Measurements from ENCODE around the gene GRAPL.
A peak's percentile ranks its signal among the peaks of the same experiment; 100 is the strongest.
"Not testable (repeated sequence)": the region's sequence is repeated elsewhere in the genome, so short reads cannot be mapped to it uniquely, and the experiment has no call there.

Gene GRAPL

DNA sequence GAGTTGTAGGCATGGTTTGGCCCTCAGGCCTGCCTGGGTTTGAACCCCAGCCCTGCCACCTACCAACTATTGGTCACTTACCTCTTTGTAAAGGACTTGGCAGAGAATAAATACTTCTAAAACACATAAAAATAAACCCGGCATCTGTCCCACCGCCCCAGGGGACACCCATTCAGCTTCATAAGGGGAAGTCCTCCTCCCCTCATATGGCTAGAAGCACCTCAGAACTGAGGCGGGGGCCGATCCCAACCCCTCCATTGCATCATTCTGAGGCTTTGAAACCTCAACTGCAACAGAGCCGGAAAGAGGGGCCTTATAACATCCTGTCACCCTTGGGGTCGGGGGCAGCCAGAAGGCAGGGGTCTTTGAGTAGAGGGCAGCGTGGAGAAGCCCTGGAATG, 2.1 kb upstream of the GRAPL start:
- H3K27ac ChIP-seq; H3K36me3 ChIP-seq; DNase-seq; H3K4me3 ChIP-seq (ENCODE audit: low read depth, low read length); H3K27me3 ChIP-seq (ENCODE audit: insufficient read depth, low read depth, severe bottlenecking); H3K9me3 ChIP-seq (ENCODE audit: severe bottlenecking): not testable (repeated sequence)

DNA sequence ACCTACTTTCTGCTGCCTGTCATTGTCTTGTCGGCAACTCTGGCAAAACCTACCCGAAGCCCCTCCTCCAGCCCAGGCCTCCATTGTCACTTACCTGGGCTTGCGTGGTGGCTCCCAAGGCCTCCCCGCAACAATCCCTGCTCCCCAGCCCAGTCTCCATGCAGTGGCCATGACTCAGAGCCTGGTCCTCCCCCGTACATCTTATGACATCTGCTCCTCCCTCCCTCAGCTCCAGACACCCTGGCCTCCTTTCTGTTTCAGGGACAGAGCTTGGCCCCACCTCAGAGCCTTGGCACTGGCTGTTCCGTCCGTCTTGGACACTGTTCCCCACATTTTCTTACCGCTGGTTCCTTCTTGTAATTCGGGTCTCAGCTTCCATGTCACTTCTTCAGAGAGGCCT, 2.1 kb downstream of the GRAPL start:
- not testable (repeated sequence) for H3K4me3 ChIP-seq (ENCODE audit: low read depth, low read length); H3K36me3 ChIP-seq; H3K27me3 ChIP-seq (ENCODE audit: insufficient read depth, low read depth, severe bottlenecking); H3K9me3 ChIP-seq (ENCODE audit: severe bottlenecking); H3K27ac ChIP-seq; DNase-seq

DNA sequence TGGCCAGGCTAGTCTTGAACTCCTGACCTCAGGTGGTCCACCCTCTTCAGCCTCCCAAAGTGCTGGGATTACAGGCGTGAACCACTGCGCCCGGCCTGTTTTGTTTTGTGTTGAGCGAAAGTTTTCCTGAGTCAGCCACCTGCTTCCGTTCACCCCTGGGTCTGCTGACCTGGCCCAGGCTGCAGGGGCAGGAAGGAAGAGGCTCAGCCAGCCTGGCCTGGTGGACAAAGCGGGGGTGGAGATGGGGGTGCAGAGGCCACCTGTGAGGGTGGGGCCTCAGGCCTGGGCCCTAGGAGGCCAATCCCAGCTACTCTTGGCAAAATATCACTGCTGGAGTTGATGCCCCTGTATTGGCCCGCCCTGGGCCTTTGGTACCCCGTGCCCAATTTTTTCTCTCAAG, 3.7 kb downstream of the GRAPL start:
- H3K9me3 ChIP-seq (ENCODE audit: severe bottlenecking); H3K4me3 ChIP-seq (ENCODE audit: low read depth, low read length); H3K27ac ChIP-seq; H3K27me3 ChIP-seq (ENCODE audit: insufficient read depth, low read depth, severe bottlenecking); H3K36me3 ChIP-seq; DNase-seq: not testable (repeated sequence)

DNA sequence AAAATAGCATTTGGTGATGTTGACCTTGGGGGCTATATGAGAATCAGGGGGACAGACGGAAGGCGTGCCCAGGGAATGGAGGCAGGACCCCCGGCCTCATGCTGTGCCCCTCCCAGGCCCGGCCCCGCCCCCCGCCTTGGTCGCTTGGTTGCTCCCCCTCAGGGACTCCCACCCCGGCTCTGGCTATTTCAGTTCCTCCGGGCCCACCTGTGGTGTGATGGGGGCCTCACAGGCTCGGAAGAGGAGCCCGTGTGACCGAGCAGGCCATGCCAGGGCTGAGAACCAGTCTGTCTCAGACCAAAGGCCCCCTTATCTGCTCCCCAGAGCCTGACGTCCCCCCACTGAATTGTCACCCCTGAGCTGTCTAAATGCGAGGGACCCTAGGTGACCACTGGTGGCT, 4.4 kb downstream of the GRAPL start:
- not testable (repeated sequence) for H3K27me3 ChIP-seq (ENCODE audit: insufficient read depth, low read depth, severe bottlenecking); H3K4me3 ChIP-seq (ENCODE audit: low read depth, low read length); DNase-seq; H3K27ac ChIP-seq; H3K9me3 ChIP-seq (ENCODE audit: severe bottlenecking); H3K36me3 ChIP-seq

DNA sequence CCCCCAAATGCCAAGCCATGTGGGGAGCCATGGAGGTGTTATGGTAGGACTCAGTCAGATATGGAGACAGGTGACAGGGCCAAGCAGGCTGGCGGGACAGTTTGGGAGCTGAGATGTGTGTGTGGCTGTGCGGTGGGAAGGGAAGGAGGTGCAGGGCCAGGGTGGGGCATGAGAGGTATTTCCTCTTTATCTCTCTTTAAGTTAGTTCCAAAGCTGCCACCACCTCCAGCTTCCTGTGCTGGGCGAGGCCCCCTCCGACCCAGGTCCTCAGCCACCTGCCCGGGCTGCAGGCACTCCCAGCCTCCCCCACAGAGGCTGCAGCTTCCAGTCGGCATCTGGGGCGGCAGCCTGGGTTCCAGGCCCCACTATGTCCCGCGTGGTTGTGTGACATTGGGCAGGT, 6.4 kb downstream of the GRAPL start:
- H3K27me3 ChIP-seq (ENCODE audit: insufficient read depth, low read depth, severe bottlenecking); H3K4me3 ChIP-seq (ENCODE audit: low read depth, low read length); H3K27ac ChIP-seq; DNase-seq; H3K9me3 ChIP-seq (ENCODE audit: severe bottlenecking); H3K36me3 ChIP-seq: not testable (repeated sequence)

DNA sequence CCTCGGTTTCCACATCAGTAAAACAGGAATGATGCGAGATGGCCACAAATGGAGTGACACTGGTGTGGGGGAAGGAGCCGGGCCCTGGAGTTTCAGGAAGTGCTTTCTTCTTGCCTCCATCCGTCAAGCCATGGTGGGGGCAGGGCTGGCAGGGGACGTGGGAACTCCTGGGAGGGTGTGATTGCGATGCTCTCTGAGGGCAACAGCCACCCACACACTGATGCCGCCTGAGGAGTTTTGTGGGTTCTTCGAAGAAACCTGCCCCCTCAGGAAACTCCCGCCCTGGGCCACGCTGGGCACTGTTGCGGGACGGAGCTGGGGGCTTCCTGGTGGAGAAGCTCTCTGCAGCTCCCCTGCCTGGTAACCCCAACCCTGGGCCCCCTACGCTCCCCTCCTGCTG, 8.0 kb downstream of the GRAPL start:
- not testable (repeated sequence) for H3K4me3 ChIP-seq (ENCODE audit: low read depth, low read length); H3K9me3 ChIP-seq (ENCODE audit: severe bottlenecking); H3K36me3 ChIP-seq; DNase-seq; H3K27ac ChIP-seq; H3K27me3 ChIP-seq (ENCODE audit: insufficient read depth, low read depth, severe bottlenecking)

DNA sequence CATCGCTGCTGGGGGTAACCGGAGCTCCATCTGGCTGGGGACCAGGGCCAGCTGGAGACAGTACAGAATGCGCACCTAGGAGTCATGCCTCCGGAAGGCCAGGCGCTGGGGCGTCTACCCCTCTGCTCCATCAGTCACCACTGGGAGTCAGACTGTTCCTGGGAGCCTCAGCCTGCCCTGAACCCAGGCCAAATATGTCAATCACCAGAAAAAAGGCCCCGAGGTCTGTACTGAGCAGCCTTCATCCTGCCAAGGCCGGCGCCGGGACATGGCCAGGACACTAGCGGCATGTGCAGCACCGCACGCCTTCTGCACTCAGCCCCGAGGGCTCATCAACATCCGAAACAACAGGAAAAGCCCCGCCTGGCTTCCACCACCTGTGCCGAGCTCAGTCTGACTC, 8.7 kb downstream of the GRAPL start:
- not testable (repeated sequence) for H3K27me3 ChIP-seq (ENCODE audit: insufficient read depth, low read depth, severe bottlenecking); H3K9me3 ChIP-seq (ENCODE audit: severe bottlenecking); DNase-seq; H3K4me3 ChIP-seq (ENCODE audit: low read depth, low read length); H3K36me3 ChIP-seq; H3K27ac ChIP-seq

DNA sequence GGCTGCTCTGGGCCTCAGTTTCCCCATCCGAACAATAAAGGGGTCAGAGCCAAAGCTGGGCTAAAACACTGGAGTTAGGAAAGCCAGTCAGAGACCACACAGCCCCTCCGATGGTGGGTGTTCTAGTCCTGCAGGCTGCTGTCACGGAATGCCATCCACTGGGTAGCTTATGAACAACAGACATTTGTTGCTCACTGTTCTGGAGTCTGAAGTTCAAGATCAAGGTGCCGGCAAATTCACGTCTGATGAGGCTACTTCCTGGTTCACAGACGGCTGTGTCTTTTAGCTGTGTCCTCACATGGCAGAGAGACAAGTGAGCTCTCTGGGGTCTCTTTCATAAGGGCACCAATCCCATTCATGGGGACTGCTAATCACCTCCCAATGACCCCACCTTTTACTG, 9.2 kb downstream of the GRAPL start:
- not testable (repeated sequence) for DNase-seq; H3K4me3 ChIP-seq (ENCODE audit: low read depth, low read length); H3K27me3 ChIP-seq (ENCODE audit: insufficient read depth, low read depth, severe bottlenecking); H3K36me3 ChIP-seq; H3K9me3 ChIP-seq (ENCODE audit: severe bottlenecking); H3K27ac ChIP-seq

DNA sequence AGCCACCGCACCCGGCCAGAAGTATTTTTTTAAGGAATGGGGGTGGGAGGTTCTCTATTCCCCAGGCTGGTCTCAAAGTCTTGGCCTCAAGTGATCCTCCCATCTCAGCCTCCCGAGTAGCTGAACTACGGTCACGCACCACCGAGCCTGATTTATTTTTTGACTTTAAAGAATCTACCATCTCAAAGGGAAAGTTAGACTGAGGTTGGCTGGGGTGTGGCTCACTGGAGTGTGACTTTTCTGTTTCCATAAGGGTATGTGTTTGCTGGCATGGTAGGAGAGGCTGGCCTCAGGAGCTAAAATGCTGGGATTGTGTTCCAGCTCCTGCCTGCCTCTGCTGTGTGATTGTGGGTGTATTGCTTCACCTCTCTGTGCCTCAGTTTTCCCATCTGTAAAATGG, 10.6 kb downstream of the GRAPL start:
- not testable (repeated sequence) for H3K4me3 ChIP-seq (ENCODE audit: low read depth, low read length); H3K27me3 ChIP-seq (ENCODE audit: insufficient read depth, low read depth, severe bottlenecking); H3K36me3 ChIP-seq; H3K9me3 ChIP-seq (ENCODE audit: severe bottlenecking); H3K27ac ChIP-seq; DNase-seq

DNA sequence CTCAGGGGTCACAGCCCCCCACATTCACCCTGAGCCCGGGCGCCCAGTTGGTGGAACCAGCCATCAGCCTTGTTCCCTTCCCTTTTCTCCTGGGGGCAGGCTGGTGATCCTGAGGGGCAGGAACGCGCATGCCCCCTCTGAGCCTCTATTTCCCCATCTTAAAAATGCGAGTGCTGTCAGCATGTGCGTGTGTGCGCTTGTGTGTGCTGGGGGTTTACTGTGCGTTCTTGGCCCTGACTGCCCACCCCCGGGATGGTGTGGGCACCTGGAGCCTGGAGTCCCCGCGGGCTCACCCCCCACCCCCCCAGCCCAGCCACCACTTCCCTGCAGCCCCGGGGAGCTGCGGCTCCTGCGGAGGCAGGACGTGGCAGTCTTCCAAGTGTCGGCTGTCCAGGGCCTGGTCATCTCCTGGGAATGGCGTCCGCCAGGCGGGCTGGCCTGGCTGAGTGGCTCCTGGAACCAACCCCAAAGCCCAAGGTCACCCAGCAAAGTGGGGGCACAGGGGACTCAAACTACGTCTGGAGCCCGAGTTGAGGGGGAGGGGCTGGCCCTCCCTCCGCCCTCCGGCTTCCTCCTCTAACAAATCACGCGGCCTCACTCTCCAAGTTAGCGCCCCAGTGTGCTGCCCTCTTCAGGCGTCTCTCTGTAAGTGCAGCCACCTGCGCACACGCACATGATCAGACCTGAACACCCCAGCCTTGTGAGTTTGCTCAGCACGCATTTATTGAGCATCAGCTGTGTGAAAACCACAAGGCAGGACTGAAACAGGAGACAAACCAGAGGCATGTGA, 14.2 kb downstream of the GRAPL start:
- not testable (repeated sequence) for DNase-seq; H3K4me3 ChIP-seq (ENCODE audit: low read depth, low read length); H3K27me3 ChIP-seq (ENCODE audit: insufficient read depth, low read depth, severe bottlenecking); H3K9me3 ChIP-seq (ENCODE audit: severe bottlenecking); H3K36me3 ChIP-seq; H3K27ac ChIP-seq

DNA sequence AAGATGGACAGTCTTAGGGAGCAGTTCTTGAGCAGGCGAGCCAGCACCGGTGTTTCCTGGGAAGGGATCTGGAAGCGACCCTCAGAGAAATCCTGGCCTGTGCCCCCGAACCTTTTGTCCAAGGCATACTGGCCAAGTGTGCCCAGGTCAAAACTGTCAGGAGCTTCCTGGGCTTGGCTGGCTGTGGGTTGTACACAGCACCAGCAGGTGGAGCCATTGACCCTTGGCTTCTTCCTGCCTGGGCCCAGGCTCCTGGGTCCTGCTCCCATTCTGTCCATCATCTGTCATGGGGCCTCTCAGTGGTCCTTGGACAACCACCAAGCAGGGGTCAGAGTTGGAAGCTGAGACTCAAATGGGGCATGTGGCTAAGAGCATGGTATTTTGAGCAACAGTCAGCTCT, 15.0 kb downstream of the GRAPL start:
- TF ChIP-seq, protein P1, sequence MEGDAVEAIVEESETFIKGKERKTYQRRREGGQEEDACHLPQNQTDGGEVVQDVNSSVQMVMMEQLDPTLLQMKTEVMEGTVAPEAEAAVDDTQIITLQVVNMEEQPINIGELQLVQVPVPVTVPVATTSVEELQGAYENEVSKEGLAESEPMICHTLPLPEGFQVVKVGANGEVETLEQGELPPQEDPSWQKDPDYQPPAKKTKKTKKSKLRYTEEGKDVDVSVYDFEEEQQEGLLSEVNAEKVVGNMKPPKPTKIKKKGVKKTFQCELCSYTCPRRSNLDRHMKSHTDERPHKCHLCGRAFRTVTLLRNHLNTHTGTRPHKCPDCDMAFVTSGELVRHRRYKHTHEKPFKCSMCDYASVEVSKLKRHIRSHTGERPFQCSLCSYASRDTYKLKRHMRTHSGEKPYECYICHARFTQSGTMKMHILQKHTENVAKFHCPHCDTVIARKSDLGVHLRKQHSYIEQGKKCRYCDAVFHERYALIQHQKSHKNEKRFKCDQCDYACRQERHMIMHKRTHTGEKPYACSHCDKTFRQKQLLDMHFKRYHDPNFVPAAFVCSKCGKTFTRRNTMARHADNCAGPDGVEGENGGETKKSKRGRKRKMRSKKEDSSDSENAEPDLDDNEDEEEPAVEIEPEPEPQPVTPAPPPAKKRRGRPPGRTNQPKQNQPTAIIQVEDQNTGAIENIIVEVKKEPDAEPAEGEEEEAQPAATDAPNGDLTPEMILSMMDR (IDR thresholded peaks at IDR 0.05; ENCODE audit: low read depth, low read length) = peak; percentile 44
- not testable (repeated sequence) for H3K27me3 ChIP-seq (ENCODE audit: insufficient read depth, low read depth, severe bottlenecking); H3K27ac ChIP-seq; H3K36me3 ChIP-seq; H3K9me3 ChIP-seq (ENCODE audit: severe bottlenecking); H3K4me3 ChIP-seq (ENCODE audit: low read depth, low read length)
- peak; percentile 74 for DNase-seq

DNA sequence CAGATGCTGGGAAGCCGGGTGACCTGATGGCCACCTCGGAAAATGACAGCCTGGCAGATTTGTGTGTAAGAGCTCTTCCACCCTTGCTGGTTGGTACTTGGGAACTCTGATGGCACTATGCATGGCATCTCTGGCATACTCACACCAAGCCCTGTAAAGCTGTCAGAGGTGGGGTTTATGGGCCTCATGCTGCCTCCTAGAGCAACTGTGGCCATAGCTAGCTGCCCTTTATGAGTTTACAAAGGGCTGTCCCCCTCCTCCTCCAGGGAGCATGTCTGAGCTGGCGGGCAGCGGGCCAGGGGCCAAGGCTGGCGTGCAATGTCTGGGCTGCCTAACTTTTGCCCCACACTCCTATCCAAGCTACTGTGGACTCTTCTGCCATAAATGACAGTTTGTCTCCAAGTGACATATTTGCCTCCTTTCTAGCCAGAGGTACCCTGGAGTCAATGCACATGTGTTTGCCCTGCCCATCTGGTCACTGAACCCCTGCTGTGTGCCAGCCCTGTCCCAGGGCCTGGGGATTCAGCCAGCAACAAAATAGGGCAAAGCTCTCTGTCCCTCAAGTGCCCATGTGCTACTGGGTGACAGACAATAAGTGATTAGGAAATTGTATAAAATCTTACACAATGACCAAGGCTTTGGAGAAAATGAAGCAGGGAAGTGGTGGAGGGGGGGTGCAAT, 15.8 kb downstream of the GRAPL start:
- H3K27ac ChIP-seq; H3K9me3 ChIP-seq (ENCODE audit: severe bottlenecking); DNase-seq; H3K36me3 ChIP-seq; H3K4me3 ChIP-seq (ENCODE audit: low read depth, low read length); H3K27me3 ChIP-seq (ENCODE audit: insufficient read depth, low read depth, severe bottlenecking): not testable (repeated sequence)

DNA sequence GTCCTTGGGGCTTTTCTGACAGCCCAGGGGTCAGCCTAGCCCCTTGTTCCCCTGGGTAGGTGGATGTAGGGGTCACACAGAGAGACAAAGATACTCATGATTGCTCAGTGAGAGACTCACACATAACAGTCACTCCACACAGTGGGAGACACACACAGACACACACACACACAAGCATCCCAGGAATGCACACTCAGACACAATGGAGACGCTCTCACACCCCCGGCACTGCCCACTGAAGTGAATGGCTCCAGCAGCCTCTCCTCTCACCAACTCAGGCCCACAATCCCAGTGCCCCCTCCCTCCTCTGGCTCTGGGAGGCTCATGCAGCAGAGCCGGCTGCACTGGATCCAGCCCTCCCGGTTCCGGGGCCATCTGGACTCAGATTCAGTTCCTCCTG, 17.0 kb downstream of the GRAPL start:
- not testable (repeated sequence) for DNase-seq; H3K4me3 ChIP-seq (ENCODE audit: low read depth, low read length); H3K36me3 ChIP-seq; H3K27me3 ChIP-seq (ENCODE audit: insufficient read depth, low read depth, severe bottlenecking); H3K9me3 ChIP-seq (ENCODE audit: severe bottlenecking); H3K27ac ChIP-seq

DNA sequence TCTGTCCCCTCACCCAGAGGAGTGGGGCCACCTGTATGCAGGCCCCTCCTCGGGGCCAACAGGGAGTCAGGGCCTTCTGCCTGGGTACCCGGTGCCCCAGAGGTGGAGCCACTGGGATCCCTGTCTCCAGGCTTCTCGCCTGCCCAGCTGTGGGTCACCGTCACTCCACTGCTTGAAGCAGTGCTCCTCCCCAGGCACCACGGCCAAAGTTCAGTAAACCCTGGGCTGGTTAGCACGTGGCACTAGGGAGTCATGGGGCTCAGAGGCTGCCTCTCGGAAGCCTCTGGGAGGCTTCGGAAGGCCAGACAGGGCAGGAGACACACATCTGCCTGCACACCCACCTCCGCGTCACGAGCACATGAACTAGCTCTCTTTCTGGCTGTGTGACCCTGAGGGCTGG, 18.1 kb downstream of the GRAPL start:
- H3K27ac ChIP-seq; H3K4me3 ChIP-seq (ENCODE audit: low read depth, low read length); DNase-seq; H3K36me3 ChIP-seq; H3K27me3 ChIP-seq (ENCODE audit: insufficient read depth, low read depth, severe bottlenecking); H3K9me3 ChIP-seq (ENCODE audit: severe bottlenecking): not testable (repeated sequence)

Data from WERI-Rb-1 (cell line).